Endothelial cell (in vitro differentiated cells): ENCODE results near the gene RNF123. TPM values are rescaled to one million over a fixed set of nuclear protein-coding genes. Genes with fewer than 3 reads are reported as not detected.
A peak's percentile ranks its signal among the peaks of the same experiment; 100 is the strongest.

Experiments
- DNase-seq: peaks from one replicate; pipeline ENCODE4 v3.0.0; 2021; ENCODE audit warnings: low spot score
- H3K27ac Mint-ChIP-seq: one replicate; pipeline ENCODE4 v1.8.0; 2021; ENCODE audit warnings: mixed read lengths, inconsistent platforms; ENCODE audit not compliant: unreplicated experiment
- H3K27me3 Mint-ChIP-seq: one replicate; pipeline ENCODE4 v1.8.0; 2021; ENCODE audit warnings: mild to moderate bottlenecking, moderate library complexity, mixed read lengths, inconsistent platforms; ENCODE audit not compliant: unreplicated experiment
- H3K36me3 Mint-ChIP-seq: one replicate; pipeline ENCODE4 v1.8.0; 2021; ENCODE audit warnings: mild to moderate bottlenecking, low read depth, mixed read lengths, inconsistent platforms; ENCODE audit not compliant: unreplicated experiment
- H3K4me1 Mint-ChIP-seq: one replicate; pipeline ENCODE4 v1.8.0; 2021; ENCODE audit warnings: mild to moderate bottlenecking, mixed read lengths, inconsistent platforms; ENCODE audit not compliant: unreplicated experiment
- H3K4me3 Mint-ChIP-seq: one replicate; pipeline ENCODE4 v1.8.0; 2021; ENCODE audit warnings: mild to moderate bottlenecking, mixed read lengths, inconsistent platforms; ENCODE audit not compliant: unreplicated experiment
- H3K9me3 Mint-ChIP-seq: one replicate; pipeline ENCODE4 v1.8.0; 2021; ENCODE audit warnings: mixed read lengths, inconsistent platforms; ENCODE audit not compliant: unreplicated experiment
- CTCF ChIP-seq: fragments of 200-600 bp; sonication (generic); IDR thresholded peaks from one replicate; pipeline ENCODE4 v1.5.0; 2021; ENCODE audit warnings: antibody characterized with exemption; ENCODE audit not compliant: unreplicated experiment
- total RNA-seq: library from RNA; stranded (reverse); fragmentation: NEBNext Ultra II Directional; extraction: Animal tissue kit (Norgen Biotek cat#: 25700); gene quantifications from one replicate; pipeline ENCODE4 v1.2.1, GENCODE V29; 2021; ENCODE audit not compliant: unreplicated experiment

The RNF123 gene
- total RNA-seq, 1 donor from 2014 or later, result 42.3 TPM

- DNase-seq, result no peak
- H3K27ac Mint-ChIP-seq, result no peak overlapping the region
- no peaks in the 10 kb centered on the region for H3K36me3 Mint-ChIP-seq
- TF ChIP-seq CTCF, result no peak
- H3K4me1 Mint-ChIP-seq, result peaks cover 10% of the 10 kb centered on the region
- no peaks in the 10 kb centered on the region for H3K9me3 Mint-ChIP-seq
- no peak overlapping the region for H3K4me3 Mint-ChIP-seq
- peaks cover 13% of the 10 kb centered on the region for H3K27me3 Mint-ChIP-seq
These were observed 10.1 kb downstream of the RNF123 start for GRCh38 chr3:49699281-49699979.

- H3K27me3 Mint-ChIP-seq, result peaks cover 14% of the 10 kb centered on the region
- no peak overlapping the region for H3K27ac Mint-ChIP-seq
- H3K4me3 Mint-ChIP-seq, result no peak overlapping the region
- H3K4me1 Mint-ChIP-seq, result peaks cover 11% of the 10 kb centered on the region
- H3K36me3 Mint-ChIP-seq, result no peaks in the 10 kb centered on the region
- no peak for DNase-seq
- TF ChIP-seq CTCF, result no peak
- H3K9me3 Mint-ChIP-seq, result no peaks in the 10 kb centered on the region
These were observed 10.7 kb downstream of the RNF123 start for GRCh38 chr3:49700014-49700413.

GRCh38 chr3:49700453-49701128, 11.2 kb downstream of the RNF123 start:
- no peaks in the 10 kb centered on the region for H3K9me3 Mint-ChIP-seq
- no peak for DNase-seq
- H3K27me3 Mint-ChIP-seq, result peaks cover 14% of the 10 kb centered on the region
- no peak for TF ChIP-seq CTCF
- no peak overlapping the region for H3K4me3 Mint-ChIP-seq
- no peaks in the 10 kb centered on the region for H3K36me3 Mint-ChIP-seq
- H3K4me1 Mint-ChIP-seq, result peaks cover 11% of the 10 kb centered on the region
- H3K27ac Mint-ChIP-seq, result no peak overlapping the region

- TF ChIP-seq CTCF, result peak; percentile 46
- DNase-seq, result peak; percentile 57
- no peaks in the 10 kb centered on the region for H3K9me3 Mint-ChIP-seq
- H3K4me1 Mint-ChIP-seq, result peaks cover 11% of the 10 kb centered on the region
- no peaks in the 10 kb centered on the region for H3K36me3 Mint-ChIP-seq
- H3K27me3 Mint-ChIP-seq, result peaks cover 12% of the 10 kb centered on the region
- H3K4me3 Mint-ChIP-seq, result peak overlapping the region; percentile 31
- no peak overlapping the region for H3K27ac Mint-ChIP-seq
These were observed 12.2 kb downstream of the RNF123 start for GRCh38 chr3:49701388-49702077.

- Mint-ChIP-seq H3K4me1 (peaks cover 21% of the 10 kb centered on the region), H3K27ac (no peak overlapping the region), H3K36me3 (peaks cover 7% of the 10 kb centered on the region), H3K9me3 (no peaks in the 10 kb centered on the region), H3K27me3 (peaks cover 9% of the 10 kb centered on the region), H3K4me3 (no peak overlapping the region)
- TF ChIP-seq CTCF, result no peak
- DNase-seq, result no peak
These were observed 13.3 kb downstream of the RNF123 start for GRCh38 chr3:49702672-49703071.
